Stimulated activated CD8-positive, alpha-beta memory T cell treated with anti-CD3 and anti-CD28 coated beads, Interleukin-4, amount 100 ng/mL, for 48 hours (primary cell): ENCODE results near the gene FHOD3.

Experiments
- DNase-seq: peaks from one replicate; pipeline ENCODE4 v3.0.0-alpha.2; 2020

Gene FHOD3

DNA sequence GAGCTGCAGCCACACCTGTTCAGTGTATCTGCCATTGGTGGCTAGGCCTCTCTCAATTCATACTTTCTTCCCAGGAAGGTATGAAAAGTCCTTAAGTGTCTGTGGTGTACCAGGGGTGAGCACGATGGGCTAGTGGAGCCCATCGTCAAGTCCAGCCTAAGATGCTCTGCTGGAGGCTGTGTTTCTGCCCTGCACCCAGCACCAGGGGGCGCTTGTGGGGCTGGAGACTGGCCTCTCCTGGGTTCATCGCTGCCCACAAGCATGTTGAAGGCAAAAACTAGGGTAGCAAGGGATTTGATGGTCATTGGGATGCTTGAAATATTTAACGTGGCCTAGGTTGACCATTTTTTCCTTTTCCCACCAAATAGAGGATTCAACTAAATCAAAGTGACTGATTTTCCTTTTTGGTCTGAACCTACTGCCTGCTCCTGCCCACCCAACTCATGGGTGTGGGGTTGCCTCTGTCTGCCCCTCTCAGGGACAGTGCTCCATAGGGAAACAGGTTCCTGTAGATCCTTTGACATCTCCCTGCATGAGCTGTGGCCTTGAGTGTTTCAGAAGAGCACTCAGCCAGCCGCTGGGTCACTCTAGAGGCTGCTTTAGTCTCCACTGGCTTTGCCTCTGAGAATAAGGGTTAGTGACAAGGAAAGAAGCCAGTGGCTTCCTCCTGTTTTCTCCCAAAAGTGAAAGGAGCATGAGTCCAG lies 472.2 kb downstream of the FHOD3 start:
- peak; percentile 57 for DNase-seq

DNA sequence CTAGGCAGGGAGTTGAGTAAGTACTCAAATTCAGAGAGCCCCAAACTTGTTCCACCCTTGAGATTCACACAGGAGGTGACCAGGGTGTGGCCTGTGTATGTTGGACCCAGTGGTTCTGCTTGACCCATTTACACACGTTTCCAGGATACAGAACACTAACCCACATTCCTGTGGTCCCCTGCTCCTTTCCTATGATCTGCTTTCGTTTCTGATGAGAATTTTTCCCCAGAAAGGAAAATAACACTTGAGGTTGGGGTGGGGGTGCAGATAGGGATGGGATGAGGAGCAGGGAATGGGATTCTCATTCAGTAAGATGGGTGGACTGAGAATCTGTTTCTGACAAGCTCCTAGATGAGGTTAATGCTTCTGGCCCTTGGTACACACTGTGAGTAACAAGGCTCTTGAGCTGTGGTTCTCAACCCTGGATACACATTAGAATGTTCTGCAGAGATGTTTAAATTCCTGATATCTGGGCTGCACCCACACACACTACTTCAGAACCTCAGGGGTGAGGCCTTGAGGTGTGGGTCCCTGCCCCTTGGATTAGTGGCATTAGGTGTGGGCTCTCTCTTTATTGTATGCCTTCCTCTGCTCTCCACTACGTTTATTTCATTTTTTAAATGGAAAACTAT lies 472.9 kb downstream of the FHOD3 start:
- no peak for DNase-seq

DNA sequence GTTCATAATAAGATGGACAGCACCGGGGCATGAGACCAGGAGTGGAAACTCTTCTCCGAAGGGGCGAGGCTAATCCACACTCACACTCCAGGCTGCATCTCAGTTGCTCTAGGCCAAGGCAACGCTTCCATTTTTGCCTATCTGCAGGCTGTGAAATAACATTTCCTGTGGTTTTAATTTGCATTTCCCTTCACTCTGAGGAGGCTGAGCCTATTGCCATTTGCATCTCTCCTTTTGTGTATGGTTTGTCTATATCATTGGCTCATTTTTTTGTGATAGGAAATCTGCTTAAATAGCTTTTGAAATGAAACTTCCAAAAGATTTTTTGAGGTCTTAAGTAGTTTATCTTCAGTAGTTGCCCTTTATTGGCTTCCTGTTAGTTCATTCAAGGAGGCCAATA lies 473.7 kb downstream of the FHOD3 start:
- DNase-seq = no peak

DNA sequence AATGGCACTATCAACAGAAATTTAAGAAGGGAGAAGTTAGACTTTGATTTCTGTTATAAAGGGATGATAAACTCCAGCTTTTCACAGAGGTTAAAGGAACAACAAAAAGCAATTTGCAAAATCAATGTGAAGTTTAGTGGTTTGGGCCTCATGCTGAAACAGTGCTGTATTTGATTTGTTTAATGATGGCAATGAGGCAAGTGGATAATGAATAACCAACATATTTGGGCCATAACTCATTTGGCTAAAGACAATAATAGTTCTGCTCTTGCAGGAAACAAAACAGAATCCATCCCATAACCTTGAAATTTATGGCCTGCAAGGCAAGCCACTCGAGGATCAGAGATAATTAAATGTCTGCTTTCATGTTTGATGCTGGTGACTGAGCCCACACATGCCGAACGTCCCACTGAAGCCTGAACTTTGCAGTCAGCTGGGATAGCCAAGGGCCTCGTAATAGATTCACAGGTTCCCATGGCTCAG lies 474.8 kb downstream of the FHOD3 start:
- DNase-seq = no peak

DNA sequence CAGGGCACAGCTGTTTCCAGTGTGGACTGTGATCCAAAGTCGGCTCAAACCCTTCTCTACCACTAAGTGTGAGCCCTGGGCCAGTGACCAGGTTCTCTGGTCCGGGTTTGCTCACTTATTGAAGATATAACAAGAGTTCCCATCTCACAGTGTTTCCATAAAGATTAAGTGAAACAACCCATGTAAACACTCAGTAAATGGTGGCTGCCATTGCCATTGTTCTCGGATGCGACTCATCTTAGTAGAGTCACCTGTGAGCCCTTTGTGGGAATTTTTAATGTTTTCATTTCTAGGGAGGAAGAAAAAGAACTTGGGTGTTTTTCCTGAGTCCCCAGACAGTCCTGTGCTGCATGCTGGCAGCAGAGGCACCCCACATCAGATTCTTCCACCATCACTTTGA lies 477.9 kb downstream of the FHOD3 start:
- DNase-seq = no peak

DNA sequence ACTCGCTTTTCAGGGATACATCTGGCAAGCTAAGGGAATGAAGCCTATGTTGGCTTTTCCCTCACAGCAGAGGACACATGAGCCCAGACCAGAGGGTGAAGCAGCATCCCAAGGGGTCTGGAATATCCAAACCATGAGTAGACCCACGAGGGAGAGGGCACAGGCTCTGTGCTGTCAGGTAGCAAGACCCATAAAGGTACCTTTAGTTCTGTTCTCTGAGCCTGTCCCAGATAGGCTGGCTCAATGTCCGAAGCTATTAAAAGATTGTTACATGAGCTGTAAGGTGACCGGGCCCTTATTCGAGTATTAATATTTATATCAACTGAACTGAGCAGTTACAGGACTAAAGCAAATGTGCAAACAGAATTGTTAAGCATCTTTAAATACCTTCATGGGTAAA lies 479.1 kb downstream of the FHOD3 start:
- no peak for DNase-seq

DNA sequence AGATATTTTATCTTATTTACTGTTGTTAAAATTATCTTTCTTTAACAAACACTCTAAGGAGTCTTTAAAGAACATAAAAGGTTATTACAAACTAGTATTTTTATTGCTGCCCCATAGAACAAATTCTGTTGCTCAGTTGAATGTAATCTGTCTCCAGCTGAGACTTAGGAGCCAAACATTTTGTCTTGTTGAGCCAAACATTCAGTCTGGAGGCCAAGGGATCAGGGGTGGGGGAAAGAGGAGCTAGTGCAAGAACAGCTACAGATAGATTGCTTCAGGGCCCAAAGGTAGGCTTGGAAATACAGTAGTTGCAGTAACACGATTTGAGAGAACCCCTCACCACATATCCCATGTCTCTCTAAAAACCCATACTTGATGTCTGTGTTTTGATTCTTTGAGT lies 480.1 kb downstream of the FHOD3 start:
- no peak for DNase-seq

DNA sequence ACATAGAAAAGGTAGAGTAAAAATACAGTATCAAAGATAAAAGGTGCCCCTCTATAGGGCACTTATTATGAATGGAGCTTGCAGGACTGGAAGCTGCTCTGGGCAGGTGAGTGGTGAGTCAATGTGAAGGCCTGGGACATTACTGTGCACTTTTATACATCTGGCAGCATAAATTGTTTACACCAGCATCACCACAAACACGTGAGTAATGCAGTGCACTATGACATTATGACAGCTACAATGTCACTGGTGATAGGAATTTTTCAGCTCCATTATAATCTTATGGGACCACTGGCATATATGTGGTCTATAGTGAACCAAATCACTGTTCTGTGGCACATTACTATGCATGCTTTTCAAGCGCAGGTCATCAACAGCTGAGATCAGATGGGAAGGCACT lies 483.2 kb downstream of the FHOD3 start:
- DNase-seq = no peak

DNA sequence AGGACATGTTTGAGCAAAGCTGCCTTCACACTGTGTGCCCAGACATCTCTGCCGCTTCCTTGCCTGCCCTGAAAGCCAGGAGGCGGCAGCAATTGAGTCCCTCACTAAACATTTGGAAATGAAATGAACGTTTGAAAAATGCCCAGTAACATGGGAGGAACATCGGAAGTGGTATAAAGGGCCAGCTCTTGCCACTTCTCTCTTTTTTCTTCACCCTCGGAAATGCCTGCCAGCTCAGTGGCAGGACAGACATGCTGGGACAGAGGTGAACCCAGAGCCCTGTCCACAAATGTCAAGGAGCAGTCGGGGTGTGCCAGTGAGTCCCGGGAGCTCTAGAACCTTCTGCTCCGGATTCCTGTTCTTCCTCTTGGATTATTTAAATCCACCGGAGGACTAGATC lies 485.2 kb downstream of the FHOD3 start:
- DNase-seq = no peak

DNA sequence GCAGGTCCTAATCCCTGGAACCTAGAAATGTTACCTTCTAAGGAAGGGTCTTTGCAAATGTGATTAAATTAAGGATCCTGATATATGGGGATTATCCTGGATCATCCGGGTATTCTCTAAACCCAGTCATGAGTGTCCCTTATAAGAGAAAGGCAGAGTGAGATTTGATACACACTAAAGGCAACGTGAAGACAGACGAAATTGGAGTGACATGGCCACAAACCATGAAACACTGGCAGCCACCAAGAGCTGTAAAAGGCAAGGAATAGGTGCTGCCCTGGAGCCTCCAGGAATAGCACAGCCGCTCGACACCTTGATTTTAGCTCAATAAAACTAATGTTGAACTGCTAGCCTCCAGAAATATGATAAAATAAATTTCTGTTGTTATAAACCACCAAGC lies 486.3 kb downstream of the FHOD3 start:
- no peak for DNase-seq

DNA sequence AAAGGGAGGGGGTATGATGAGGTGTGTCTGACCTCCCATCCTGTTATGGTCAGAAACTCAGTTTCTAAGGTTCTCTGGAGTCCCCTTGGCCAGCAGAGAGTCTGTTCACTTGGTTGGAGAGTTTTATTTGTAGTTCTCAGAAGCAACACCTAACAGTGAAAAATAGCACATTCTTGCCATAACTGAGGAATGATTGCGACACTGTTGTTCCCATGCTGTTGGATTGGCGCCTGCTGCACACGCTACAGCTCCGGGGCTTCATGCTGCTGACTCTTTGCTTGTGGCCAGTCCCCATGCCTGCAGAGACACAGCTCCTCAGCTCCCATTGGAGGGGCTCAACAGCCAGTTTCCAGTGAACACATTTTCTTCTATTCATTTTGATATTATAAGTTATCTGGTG lies 489.2 kb downstream of the FHOD3 start:
- no peak for DNase-seq

DNA sequence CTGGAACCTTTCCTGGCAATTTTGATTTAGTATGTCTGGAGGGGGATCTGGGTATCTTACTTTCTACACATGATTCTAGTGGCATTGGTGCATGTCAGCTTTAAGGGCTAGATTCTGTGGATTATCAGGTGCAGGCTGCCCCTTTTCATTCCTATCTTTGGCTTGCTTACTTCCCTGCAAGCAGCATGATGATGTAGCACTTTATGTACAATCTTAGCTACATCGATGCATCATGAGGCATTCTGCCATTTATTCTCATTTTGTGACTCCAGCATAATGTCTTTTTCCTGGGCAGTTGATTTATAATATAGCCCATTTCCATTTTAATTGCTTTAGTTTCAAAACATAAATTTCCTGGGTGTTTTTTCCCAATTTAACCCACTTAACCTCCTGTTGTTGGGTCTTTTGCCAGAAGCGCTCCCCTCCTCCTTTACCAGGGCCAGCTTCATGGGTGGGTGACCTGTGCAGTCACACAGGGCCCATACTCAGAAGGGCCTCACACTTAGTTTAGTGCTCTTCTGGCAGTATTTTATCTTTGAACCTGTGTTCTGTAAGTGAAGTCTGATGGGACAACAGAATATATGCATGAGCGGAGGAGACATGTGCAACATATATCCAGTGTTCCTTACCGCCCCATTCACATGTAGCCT lies 495.2 kb downstream of the FHOD3 start:
- DNase-seq = no peak

DNA sequence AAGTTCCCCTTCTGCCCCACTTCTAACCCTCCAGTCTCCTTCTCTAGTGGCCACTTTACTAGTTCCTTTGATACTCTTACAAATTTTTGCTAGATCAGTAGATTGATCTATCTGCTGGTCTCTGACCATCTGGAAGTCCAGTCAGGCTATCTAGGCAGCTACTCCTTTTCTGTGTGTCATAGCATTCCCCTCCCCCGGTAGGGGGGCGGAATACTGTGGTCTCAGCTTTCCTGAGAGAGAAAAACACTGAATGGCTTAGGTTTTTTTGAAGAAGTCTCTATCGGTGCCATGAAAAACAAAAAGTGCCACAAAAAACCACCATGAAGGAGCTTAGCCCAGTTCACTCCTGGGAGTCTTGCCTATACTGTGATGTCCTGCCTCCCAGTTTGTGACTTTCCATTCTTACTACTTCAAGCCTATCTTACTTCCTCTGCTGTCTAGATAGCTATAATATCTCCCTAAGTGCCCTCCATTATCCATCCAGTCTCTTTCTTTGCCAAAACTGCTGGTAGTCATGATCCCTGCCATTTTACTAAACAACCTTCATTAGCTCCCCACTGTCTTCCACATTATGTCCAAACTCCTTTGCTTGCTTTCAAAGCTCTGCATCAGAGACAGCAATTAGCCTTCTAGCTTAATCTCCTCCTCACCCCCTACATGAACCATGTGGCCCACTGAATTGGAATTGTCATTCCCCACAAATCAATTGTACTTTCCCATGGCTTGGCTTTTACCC lies 501.4 kb downstream of the FHOD3 start:
- no peak for DNase-seq

DNA sequence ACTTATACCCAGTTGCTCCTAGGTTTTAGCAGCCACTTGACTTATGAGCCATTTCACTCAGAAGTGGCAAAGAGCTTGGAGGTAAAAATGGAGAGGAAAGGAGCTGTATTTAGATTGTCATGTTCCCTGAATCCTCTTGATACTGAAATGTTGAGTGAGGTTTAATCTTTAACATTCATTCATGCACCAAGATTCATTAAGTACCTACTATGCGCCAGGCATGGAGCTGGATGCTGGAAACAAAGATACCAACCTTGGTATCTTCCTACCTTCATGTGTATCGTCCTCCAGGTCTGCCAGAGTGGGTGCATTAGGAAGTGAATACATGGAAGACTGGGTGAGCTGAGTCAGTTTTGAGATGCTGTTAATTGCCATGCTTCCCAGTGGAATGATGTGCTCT lies 507.6 kb downstream of the FHOD3 start:
- DNase-seq = no peak

DNA sequence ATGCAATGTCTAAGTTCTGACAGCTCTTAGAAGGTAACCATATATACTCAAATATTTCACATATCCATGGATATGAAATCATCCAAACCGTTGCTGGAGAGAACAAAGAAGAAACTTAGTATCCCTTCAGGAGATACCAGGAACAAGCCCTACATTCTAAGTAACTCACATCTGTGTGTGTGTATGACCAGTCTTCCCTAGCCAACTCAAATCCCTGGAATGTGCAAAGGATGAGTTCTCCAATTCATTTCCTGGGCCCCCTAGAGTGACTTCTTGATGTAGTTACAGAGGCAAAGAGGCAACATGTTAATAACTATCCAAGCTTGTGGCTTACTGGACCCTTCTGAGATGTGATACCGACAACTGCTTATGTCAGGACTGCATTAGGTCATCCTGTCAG lies 511.2 kb downstream of the FHOD3 start:
- no peak for DNase-seq

DNA sequence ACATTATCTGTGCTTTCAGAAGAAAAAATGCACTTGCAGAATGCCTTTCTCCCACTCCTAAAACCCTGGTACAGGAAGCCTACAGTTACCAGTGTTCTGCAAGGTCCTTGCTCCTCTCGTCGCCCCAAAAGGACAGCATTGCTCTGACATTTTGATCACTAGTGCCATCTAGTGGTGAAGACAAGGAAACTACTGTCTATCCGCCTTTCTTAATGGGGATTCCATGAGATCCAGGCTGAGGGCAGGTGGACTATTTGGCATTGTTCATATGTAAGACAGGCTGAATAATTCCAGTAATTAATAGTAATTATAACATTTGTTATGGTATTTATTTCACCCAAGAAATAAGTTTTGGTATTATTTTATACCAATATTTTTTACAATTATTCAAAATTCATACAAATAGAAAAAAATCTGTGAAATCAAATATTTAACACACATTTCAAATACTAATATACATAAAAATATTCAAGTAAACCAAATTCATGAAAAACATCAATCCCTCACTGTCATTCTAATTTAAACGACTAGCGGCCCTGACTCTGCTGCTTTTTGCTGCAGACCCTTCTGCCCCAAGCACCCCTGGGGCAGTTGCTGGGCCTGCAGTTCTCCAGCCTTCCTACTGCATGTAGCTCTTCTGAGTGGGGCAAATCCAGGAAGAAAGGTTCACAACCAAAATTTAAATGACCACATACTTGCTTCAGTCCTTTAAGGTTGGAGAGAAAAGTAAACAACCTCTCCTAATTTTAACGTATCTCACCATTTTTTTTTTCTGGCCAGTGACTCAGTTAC lies 512.3 kb downstream of the FHOD3 start:
- peak; percentile 36 for DNase-seq

DNA sequence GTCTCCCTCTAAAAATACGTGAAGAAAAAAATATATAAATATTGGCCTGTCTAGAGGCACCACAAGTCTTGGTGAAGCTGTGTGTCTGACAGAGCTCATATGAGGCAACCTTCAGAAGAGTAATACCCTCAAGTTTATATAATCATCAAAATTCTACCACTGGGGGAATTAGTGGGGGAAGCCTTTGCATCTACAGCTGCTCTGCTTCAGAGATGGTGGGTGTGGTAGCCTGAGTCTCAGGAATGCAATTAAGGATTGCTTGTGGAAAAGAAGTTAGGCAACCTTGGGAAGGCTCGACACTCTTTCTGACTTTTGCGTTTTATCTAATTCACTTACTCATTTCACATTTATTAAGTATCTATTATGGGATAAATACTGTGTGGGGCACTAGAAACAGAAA lies 513.9 kb downstream of the FHOD3 start:
- DNase-seq = no peak

DNA sequence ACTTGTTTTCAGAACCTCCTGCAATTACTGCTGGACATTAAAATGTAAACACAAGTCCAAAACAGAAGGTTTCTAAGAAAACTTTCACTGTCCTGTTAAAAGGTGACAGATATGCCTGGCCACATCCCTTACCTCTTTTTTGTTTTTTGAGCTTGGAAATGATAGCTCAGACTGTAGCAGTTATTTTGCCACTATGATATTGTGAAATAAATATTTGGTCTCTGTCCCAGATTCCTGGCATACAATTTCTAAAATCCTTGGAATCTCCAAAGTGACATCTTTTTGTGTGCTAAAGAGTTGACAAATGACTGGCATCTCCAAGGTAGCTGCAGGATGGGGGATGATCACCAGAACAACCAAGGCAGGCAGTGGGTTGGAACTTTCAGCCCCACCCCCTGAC lies 514.4 kb downstream of the FHOD3 start:
- no peak for DNase-seq

DNA sequence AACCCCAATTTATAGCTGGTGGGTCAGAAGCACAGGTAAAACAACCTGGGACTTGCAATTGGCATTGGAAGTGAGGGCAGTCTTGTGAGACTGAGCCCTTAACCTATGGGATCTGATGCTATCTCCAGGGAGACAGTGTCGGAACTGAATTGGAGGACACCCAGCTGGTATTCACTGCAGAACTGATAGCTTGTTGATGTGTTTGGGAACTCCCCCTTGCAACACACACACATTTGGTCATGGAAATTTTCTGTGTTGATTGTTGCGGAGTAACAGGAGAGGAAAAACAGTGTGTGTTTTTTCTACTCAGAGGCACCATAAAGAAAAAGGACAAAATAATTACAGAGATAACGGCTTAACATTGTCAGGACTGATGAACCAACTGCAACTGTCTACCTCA lies 515.2 kb downstream of the FHOD3 start:
- no peak for DNase-seq

DNA sequence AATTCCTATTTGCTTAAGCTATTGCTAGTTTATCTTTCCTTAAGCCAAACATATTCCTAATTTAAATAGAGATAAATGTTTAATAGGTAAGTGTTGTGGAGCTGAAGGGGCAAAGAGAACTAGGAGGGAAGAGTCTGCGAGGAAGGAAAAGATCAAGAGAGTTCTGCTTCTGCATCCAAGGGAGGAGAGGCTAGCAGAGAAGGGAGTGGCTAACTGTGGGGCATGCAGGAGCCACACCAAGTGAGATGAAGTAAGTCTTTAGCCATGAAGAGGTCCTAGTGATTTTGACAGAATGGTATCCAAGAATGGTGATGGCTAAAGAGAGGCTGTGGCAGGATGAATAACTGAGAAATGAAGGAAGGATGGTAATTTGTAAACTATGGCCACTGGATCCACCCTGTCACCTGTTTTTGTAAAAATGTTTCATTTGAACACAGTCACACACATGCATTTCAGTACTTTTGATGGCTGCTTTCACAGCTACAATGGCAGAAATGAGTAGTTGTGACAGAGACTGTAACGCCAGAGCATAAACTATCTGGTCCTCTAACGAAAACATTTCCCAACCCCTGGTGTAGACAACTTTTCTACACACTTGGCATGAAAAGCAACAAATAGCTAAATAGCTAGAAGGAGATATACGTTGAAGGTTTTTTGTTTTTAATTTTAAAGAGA lies 515.7 kb downstream of the FHOD3 start:
- DNase-seq = no peak

DNA sequence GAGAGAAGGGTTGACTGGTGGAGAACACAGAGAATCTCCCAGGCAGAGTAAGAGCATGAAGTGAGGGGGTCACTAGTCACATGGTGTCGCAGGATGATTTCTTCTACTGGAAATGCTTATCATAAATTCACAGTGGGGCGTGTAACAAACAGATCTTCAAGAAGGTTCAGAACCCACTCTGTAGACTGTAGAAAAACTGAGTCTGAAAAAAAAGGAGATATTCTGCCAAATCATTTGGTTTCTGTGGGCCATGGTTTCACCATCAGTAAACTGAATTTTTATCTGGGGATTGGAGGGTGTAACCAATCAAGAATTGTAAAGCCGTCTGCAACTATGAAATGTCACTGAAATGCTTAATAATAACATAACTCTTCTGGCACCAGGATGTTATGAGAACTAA lies 516.3 kb downstream of the FHOD3 start:
- no peak for DNase-seq

DNA sequence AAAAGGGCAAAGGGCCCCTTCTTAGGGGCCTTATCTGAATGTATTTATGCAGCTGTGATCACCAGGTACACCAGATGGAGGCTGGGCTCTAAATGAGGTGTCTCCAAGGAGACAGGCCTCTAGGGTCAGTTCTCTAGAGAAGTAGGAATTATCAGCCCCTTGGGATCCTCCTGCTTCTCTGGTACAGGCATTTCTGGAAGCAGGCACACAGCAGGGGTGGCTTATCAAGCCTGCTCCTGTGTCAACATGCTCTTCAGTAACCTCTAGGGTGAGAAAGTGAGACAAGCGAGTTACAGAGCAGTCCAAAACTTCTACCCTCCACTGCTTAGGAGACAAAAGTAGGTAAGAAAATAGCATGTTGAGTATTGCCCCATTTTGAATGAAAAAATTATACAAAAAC lies 517.5 kb downstream of the FHOD3 start:
- DNase-seq = no peak
